ENCODE data around the gene GRK5.
"Not testable (repeated sequence)": the region's sequence is repeated elsewhere in the genome, so short reads cannot be mapped to it uniquely, and the experiment has no call there.

Gene GRK5

DNA sequence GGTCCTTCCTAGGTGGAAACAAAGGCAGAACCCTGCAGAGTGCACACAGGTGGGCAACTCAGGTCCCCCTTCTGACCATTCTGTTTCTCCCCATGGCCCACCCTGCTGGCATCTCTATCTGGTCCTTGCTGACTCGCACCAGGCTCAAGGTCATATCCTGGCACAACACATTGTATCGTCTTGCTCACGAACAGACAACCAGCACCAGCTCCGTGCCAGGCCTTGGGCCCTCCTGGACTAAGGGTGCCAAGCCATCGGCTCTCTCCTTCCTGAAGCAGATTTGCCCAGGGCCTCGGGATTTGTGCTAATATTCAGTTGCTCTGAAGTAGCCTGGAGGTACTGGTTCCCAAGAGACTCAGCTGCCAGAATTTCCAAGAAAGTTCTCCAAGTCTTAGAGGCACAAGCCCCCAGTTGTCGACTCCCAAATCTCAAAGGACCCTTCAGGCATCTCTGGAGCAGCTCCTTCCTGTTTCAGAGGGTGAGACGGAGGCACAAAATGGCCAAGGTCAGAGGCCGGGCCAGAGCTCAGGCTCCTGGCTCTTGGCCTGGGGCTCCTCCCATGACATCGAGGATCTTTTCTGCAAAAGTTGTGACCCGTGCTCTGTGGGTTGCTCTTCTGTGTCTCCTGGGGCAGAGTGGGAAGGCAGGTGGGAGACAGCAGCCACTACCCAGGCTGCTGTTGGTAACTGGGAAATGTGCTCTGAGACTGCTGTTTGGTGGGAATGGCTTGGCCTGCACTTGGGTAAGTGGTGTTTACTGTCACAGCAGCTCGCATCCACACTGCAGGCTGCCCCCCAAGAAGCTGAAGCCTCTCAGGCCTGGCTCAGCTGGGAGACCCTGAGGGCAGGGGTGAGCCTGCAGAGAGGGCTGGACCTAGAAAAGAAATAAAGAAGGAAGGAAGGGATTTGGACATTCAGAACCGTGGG, 213.8 kb downstream of the GRK5 start:
- no peak for DNase-seq (ENCODE audit: low read depth in 2 of 2)

DNA sequence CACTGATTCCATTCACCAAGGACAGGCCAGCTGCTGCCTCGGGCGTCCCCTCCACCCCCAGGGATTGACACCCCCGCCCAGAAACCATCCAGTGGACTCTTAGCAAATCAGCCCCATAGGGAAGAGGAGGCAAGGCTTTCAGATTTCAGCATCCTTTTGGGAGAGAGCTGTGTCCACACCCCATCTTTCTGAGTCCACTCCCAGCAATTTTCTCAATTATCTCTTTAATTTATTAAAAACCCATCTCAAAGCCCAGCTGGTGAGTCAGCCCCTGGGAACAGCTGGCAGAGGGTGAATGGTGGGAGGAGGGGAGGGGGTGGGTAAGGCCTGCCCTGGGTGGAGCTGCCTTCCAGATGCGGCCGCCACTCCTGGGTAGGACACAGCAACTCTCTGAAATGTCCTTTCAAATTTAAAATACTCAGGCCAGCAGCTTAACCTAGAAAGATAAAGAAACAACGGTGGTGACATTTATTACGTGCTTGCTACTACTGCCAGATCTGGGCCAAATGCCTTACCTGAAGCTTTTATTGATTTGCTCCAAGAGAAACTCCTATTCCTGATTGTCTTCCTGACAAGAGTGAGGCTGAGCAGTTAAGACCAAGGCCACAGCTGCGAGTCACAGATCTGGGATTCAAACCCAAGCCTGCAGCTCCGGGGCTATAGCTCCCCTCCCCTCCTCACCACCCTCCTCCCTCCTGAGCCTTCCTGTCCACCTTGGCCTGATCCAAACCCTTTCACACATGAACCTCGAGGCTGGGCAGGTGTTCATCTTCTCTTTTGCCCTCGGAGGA, 214.7 kb downstream of the GRK5 start:
- DNase-seq (ENCODE audit: low read depth in 2 of 2) = no peak

DNA sequence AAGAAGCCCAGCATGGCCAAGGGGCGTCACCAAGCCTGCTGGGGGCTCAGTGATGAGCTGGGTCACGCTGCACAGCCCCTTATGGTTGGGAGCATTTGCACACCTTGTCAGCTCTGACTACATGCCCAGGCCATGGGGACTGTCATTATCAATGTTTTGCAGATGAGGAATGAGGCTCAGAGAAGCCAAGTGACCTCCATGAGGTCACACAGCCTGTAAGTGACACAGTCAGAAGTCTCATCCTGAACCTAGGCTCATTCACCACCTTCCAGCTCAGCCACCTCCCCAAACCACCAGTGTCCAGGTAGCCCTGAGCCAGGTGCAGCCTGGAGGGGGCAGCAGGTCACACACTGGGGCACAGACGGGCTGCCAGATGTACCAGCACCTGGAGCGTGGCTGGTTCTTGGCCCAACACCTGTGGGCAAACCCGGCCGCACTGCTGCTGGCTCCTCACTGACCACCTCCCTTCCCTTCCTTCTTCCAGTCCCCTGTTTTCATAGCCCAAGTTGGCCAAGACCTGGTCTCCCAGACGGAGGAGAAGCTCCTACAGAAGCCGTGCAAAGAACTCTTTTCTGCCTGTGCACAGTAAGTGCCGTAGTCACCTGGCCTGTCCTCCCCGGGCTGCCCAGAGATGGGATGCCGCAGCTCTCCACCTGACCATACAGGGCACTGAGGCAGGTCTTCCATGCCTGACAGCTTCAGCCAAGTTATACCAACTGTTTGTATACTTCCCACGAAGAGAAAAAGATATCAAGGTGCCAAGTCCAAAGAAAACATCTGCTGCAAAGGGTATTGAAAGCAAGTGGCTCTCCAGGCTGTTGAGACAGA, 215.5 kb downstream of the GRK5 start:
- no peak for DNase-seq (ENCODE audit: low read depth in 2 of 2)

GRCh38 chr10:119423510-119424257, 216.3 kb downstream of the GRK5 start:
- no peak for DNase-seq (ENCODE audit: low read depth in 2 of 2)

DNA sequence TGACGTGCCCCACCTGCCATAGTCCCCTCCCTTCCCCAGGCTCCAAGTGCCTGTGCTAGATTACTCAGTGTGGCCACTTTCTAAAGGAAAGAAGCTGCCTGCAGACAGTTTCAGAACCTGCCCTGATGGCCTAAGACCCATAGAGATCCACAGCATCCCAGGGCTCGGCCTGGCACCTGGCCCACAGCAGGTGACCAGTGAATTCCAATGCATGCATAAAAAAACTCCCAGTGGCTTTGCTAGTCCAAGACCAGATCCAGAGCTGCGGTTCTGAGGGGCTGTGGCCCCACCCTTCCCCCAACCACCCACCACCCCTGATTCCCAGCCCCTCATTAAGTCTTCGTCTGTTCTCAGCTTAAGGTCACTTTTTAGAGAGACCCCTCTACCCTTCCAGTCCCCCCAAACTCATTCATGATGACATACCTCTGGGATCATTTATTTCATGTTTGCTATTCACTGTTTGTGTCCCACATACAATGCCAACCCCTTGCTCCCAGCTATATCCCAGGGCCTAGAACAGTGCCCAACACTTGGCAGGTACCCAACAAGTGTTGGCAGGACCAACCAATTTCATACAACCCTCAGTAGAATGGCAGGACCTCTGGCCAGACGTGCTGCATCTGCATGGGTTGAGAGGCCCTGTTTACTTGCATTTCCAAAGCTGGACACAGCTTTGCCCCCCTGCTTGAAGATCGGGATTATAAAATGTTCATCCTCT, 217.0 kb downstream of the GRK5 start:
- no peak for DNase-seq (ENCODE audit: low read depth in 2 of 2)

DNA sequence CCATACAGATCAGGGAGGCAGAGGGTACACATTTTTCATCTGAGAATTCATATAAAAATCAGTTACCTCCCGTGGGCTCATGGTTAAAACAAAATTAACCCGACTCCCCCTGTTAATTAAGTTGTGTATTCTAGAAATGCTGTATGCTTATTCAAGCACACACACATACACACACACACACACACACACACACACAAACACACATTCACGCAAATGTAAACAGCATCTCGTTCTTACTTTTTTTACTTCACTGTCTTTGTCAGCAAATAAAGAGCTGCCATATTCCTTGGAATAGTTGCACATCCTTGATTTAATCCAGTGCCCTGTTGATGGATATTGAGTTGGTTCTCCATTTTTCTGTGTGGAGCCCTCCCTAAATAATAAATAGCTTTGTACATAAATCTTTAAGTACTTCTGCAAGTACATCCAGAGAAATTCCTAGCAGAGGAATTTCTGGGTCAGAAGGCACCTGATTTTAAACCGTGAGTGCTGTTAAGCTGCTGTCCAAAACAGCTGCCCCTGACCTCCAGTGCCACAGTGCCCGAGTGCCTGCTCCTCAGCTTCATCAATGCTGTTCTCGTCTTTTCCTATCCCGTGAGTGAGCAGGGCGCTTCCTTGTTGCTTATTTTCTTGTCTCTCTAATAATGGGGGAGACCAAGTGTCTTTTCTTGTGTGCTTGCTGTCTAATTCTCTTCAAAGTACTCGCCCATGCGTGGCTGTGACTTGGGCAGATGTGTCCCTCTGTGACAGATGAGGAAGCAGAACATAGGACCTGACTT, 217.9 kb downstream of the GRK5 start:
- no peak for DNase-seq (ENCODE audit: low read depth in 2 of 2)

GRCh38 chr10:119425881-119426170, 218.5 kb downstream of the GRK5 start:
- no peak for DNase-seq (ENCODE audit: low read depth in 2 of 2)

- no peak for DNase-seq (ENCODE audit: low read depth in 2 of 2)
These were observed 219.3 kb downstream of the GRK5 start for GRCh38 chr10:119426699-119427098.

DNA sequence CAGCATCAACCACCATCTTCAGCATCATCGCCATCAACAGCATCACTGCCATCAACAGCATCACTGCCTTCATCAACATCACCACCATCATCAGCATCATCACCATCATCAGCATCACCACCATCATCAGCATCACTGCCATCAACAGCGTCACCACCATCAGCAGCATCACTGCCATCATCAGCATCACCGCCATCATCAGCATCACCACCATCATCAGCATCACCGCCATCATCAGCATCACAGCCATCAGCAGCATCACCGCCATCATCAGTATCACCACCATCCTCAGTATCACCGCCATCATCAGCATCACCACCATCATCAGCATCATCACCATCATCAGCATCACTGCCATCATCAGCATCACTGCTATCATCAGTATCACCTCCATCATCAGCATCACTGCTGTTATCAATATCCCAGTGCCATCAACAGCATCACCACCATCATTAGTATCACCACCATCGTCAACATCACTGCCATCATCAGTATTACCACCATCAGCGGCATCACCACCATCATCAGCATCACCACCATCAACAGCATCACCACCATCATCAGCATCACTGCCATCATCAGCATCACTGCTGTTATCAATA, 220.0 kb downstream of the GRK5 start:
- no peak for DNase-seq (ENCODE audit: low read depth in 2 of 2)

DNA sequence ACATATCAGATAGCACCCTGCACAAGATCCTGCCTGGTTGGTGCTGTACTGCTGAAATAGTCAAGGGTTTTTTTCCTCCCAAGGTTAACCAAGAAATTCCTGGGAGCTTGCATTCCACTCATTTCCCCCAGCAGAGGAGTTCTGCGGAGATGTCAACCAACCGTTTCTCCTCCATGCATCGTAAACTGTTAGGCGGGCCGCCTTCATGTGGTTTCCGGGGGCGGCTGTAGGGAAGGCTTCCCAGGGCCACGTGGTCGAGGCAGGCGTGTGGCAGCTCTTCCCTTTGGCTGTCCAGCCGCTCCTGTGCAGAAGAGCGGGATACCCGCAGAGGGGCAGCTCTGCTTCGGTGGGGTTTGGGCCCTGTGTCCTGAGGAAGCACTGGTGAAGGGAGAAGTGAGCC, 221.4 kb downstream of the GRK5 start:
- DNase-seq (ENCODE audit: low read depth in 2 of 2) = no peak

GRCh38 chr10:119429771-119430170, 222.4 kb downstream of the GRK5 start:
- no peak for DNase-seq (ENCODE audit: low read depth in 2 of 2)

DNA sequence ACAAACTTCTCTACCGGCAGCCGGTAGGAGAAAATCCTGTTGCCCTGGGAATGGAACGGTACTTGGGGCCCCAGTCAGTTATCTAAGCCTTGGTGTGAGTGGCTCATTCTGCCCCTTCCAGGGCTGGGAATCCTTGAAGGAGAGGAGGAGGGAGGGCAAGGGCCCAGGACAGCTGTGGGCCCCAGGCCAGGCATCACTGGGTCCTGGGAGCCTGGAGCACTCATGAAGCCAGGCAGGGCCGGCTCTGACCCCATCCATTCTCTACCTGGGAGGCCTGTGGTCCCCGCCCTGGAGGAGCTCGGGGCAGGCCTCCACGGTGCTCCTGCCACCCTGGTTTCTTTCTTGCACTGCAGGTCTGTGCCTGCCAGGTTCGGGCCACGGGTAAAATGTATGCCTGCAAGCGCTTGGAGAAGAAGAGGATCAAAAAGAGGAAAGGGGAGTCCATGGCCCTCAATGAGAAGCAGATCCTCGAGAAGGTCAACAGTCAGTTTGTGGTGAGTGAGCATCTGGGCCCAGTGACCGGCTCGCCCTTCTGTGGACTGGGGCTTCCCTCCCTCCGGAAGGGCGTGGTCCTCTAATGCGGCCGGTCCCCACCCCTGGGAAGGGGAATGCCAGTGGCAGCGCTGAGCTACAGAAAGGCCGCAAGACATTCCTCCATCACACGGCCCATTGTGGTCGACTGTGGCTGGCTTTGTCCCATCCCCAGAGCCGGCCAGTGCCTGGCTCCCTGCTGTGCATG, 223.8 kb downstream of the GRK5 start:
- no peak for DNase-seq (ENCODE audit: low read depth in 2 of 2)

DNA sequence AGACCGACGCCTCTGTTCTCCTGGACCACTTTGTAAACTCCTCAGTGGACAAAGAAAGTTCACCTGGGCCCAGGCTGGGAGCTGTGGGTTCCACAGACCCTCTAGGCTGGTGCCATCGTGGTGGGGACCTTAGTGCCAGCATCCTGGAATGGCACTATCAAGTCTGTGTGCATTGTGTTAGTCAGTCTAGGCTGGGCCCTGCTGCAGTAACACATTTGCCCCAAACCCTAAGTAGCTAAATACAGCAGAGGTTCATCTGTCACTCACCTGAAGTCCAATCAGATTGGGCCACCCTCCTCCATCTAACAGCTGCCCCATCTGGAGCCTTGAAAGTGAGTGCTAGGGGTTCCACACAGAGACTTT, 224.4 kb downstream of the GRK5 start:
- DNase-seq (ENCODE audit: low read depth in 2 of 2) = no peak

- DNase-seq (ENCODE audit: low read depth in 2 of 2) = not testable (repeated sequence)
These were observed 227.6 kb downstream of the GRK5 start for GRCh38 chr10:119434942-119435341.

GRCh38 chr10:119438717-119439116, 231.3 kb downstream of the GRK5 start:
- DNase-seq (ENCODE audit: low read depth in 2 of 2) = no peak

- no peak for DNase-seq (ENCODE audit: low read depth in 2 of 2)
These were observed 232.6 kb downstream of the GRK5 start for GRCh38 chr10:119439922-119440321.

GRCh38 chr10:119441151-119441821, 233.9 kb downstream of the GRK5 start:
- DNase-seq (ENCODE audit: low read depth in 2 of 2) = no peak
